Esophagus squamous epithelium (tissue), 5 donors: ENCODE data around the gene ARF6. TPM values are rescaled to one million over a fixed set of nuclear protein-coding genes. Genes with fewer than 3 reads are reported as not detected.
"Not testable (repeated sequence)": the region's sequence is repeated elsewhere in the genome, so short reads cannot be mapped to it uniquely, and the experiment has no call there.

ENCODE experiments used
- DNase-seq: peaks from one replicate; lab custom pipeline; 2025; lab: John Stamatoyannopoulos, UW
- H3K27ac ChIP-seq, 4 donors: fragments of 200-600 bp; sonication (generic); one replicate each; pipeline ENCODE4 v1.5.1; 2016 to 2019; ENCODE audit warnings: mild to moderate bottlenecking in 1 of 4
- H3K27me3 ChIP-seq, 4 donors: fragments of 200-600 bp; sonication (generic); 1 replicate in 3 of 4; 2 replicates in 1 of 4; pipeline versions ENCODE4 v1.5.1 to v1.6.0; 2017 to 2021; ENCODE audit warnings: antibody characterized with exemption in 1 of 4
- H3K36me3 ChIP-seq, 3 donors: fragments of 200-600 bp; sonication (generic); one replicate each; pipeline ENCODE4 v1.5.1; 2016 to 2019
- H3K4me1 ChIP-seq, 3 donors: fragments of 200-600 bp; sonication (generic); one replicate each; pipeline ENCODE4 v1.5.1; 2017 to 2019
- H3K4me3 ChIP-seq, 4 donors: fragments of 200-600 bp; sonication (generic); 1 replicate in 3 of 4; 2 replicates in 1 of 4; pipeline ENCODE4 v1.5.1; 2016 to 2019; ENCODE audit warnings: mild to moderate bottlenecking in 2 of 4, moderate library complexity in 1 of 4
- H3K9me3 ChIP-seq, 3 donors: fragments of 200-600 bp; sonication (generic); one replicate each; pipeline ENCODE4 v1.5.1; 2016 to 2019
- CTCF ChIP-seq, 6 experiments: fragments of 450-650 bp in 4 of 6; fragments of 200-600 bp in 2 of 6; sonication (generic) in 2 of 6; IDR thresholded peaks; one replicate each; pipeline ENCODE4 v1.5.1; 2016 to 2019; ENCODE audit warnings: antibody characterized with exemption in 6 of 6, mild to moderate bottlenecking in 4 of 6, moderate library complexity in 4 of 6
- POLR2A ChIP-seq, 4 donors: fragments of 450-650 bp; IDR thresholded peaks; one replicate each; pipeline ENCODE4 v1.6.1; 2017; ENCODE audit warnings: antibody characterized with exemption in 4 of 4, mild to moderate bottlenecking in 4 of 4, moderate library complexity in 3 of 4
- WGBS, 2 donors: methylation state at CpG; one replicate each; pipeline ENCODE4 v1.1.5; 2018; 5-methylcytosine and 5-hydroxymethylcytosine counted together
- intact Hi-C: fragments of 100-400 bp; cut with DNase I; formaldehyde crosslinking; loops from one replicate; pipeline ENCODE4 v1.15.0; 2022
- total RNA-seq, 4 donors: library from RNA; depleted of rRNA; stranded (reverse); fragments of >200 nt; gene quantifications; one replicate each; pipeline ENCODE4 v1.1.0, GENCODE V29; 2016
- donor health status: DM: yes; HTN: yes; CAD: no.

ARF6 gene
- total RNA-seq, 4 donors from 2014 or later, result 109 to 156 (median 133) TPM

DNA sequence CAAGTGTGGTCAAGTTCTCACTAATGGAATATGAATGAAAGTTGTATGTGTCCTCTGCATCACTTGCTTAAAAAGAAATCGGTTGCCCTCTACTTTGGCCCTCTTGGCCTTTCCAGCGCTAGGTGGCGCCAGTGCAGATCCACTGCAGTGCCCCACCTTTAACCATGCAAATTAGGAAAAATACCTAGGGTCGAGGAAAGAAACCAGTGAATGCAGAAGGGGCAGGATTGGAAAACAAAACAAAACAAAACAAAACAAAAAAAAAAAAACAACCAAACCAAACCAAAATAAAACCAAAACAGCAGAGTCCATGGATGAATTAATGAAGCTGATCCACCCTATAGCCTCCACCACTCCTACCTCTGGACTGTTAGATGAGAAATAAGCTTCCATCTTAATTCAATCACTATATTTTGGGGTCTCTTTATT is 27.4 kb upstream of the ARF6 start:
- WGBS, 2 donors, result 0 to 5% methylated on average over 4 of the region's 4 CpGs
- Histone ChIP-seq H3K9me3 (no peaks in the 10 kb centered on the region), H3K27ac (peak overlapping the region; percentile 75 to 99 (median 93)), H3K4me3 (no peak overlapping the region), H3K36me3 (no peaks in the 10 kb centered on the region), H3K27me3 (no peaks in the 10 kb centered on the region), H3K4me1 (peaks cover 0 to 78% (median 23%) of the 10 kb centered on the region in 3 donors)
- no peak for TF ChIP-seq POLR2A (IDR thresholded peaks at IDR 0.05)
- peak; percentile 78 to 91 (median 88) for TF ChIP-seq CTCF (IDR thresholded peaks at IDR 0.05)
- no peak for DNase-seq
- intact Hi-C loops, result no loop called here

DNA sequence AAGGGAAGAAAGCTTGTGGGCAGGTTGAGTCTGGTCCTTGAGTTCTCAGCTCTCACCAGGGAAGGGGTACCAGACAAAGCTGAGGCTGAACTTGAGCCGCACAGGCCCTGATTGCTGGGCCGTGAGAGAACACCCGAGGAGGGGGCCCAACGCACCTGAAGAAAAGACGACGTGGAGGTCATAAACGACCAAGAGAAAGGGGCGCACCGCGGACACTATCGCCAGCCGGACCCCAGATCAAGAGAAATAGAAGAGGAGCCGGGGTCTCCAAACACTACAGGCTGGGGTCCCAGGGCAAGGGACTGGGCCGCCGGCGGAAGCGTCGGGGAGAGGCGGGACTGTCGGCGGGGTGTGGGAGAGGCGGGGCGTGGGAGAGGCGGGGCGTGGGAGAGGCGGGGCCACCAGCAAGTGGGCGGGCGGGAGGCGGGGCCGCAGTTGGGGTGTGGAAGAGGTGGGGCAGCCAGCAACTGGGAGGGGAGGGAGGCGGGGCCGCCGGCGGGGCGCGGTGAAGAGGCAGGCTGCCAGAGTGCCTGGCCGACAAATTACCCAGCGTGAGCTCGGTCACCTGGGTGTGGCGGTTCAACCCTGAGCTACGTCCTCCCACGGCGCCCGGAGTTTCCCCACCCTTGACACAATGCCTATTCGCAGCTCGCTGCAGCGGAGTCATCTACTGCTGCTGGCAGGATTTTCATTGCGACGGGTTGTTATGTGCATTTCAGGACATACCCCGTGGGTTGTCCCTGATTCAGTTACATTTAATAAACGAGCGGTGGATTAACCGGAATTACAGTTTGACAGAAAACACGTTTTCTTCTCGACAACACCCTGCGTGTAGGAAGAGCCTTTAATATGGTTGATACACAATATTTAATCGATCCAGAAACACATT is 24.8 kb upstream of the ARF6 start:
- Histone ChIP-seq H3K9me3 (no peaks in the 10 kb centered on the region), H3K36me3 (no peaks in the 10 kb centered on the region), H3K27me3 (no peaks in the 10 kb centered on the region), H3K4me1 (peaks cover 0 to 62% (median 23%) of the 10 kb centered on the region in 3 donors), H3K27ac (peak overlapping the region; percentile 92 to 99 (median 94)), H3K4me3 (peak overlapping the region; percentile 28 to 71 (median 64))
- intact Hi-C loops, result no loop called here
- 1% methylated on average over 14 to 30 of the region's 57 CpGs for WGBS, 2 donors
- TF ChIP-seq POLR2A (IDR thresholded peaks at IDR 0.05), result peak in 3 of 4 donors; percentile 62 to 87 (median 76)
- TF ChIP-seq CTCF (IDR thresholded peaks at IDR 0.05), result peak in 1 of 6 experiments; percentile 7
- peak; percentile 94 for DNase-seq

DNA sequence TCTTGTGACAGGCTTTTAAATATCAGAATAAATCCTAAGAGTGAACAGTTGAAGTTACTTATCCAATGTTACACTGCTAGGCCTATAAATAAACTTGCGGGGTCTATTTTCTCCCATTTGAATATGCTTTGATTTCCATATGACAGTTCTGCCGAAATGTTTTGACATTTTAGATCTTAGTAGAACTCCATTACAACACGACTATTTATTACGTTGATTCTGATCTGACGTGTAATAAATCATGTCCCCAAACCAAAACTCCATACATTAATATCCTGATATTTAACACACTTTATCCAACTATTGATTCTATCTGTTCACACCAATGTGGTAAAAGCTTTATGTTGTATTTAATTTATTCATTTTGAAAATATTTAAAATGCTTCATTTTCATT is 24.2 kb upstream of the ARF6 start:
- no peak for DNase-seq
- no peaks in the 10 kb centered on the region for H3K27me3 ChIP-seq
- H3K9me3 ChIP-seq, result no peaks in the 10 kb centered on the region
- H3K4me1 ChIP-seq, result peaks cover 0 to 57% (median 23%) of the 10 kb centered on the region in 3 donors
- peak overlapping the region; percentile 17 to 71 (median 64) for H3K4me3 ChIP-seq
- no peaks in the 10 kb centered on the region for H3K36me3 ChIP-seq
- WGBS, 2 donors, result 21 to 26% methylated on average over 5 of the region's 5 CpGs
- intact Hi-C loops, result no loop called here
- no peak for TF ChIP-seq POLR2A (IDR thresholded peaks at IDR 0.05)
- peak overlapping the region; percentile 92 to 99 (median 94) for H3K27ac ChIP-seq

DNA sequence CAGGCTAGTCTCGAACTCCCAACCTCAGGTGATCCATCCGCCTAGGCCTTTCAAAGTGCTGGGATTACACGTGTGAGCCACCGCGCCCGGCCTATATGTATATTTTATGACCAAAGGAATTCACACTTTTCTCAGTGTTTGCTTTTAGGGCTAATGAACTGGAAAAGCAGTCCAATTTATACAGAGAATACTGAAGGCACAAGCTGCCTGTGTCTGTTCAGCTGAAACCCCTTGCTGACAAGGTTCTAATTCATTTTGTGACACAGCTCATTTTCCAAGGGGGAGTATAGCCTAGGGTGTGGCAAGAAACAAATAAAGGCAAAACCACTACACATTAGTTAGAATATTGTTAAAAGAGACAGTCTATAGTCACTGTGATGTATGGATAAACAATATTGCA is 22.0 kb upstream of the ARF6 start:
- intact Hi-C loops, result loop anchor here (10.0 kb wide), 2 partner anchors 94 to 124 kb away; no protein-coding TSS in a partner anchor
- DNase-seq, result no peak
- H3K4me3 ChIP-seq, result no peak overlapping the region
- no peaks in the 10 kb centered on the region for H3K9me3 ChIP-seq
- no peaks in the 10 kb centered on the region for H3K36me3 ChIP-seq
- WGBS, 2 donors, result 100% methylated on average over 6 of the region's 6 CpGs; no CpG with 5 or more reads in 1 of the 2 donors
- H3K27me3 ChIP-seq, result no peaks in the 10 kb centered on the region
- no peak overlapping the region for H3K27ac ChIP-seq
- H3K4me1 ChIP-seq, result peaks cover 0 to 35% (median 8%) of the 10 kb centered on the region in 3 donors
- TF ChIP-seq POLR2A (IDR thresholded peaks at IDR 0.05) (no peak), CTCF (IDR thresholded peaks at IDR 0.05) (no peak)

DNA sequence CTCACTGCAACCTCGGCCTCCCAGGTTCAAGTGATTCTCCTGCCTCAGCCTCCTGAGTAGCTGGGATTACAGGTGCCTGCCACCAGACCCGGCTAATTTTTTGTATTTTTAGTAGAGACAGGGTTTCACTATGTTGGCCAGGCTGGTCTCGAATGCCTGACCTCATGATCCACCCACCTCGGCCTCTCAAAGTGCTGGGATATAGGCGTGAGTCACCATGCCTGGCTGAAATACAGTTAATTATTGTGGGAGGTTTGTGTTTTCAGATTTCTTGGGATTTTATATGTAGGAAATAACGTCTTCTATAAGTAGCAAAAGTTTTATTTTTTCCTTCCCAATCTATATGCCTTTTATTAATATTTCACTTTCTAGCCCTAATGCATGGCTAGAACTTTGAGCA is 19.3 kb upstream of the ARF6 start:
- WGBS, 2 donors, result 68 to 75% methylated on average over 6 of the region's 6 CpGs
- DNase-seq, H3K27ac ChIP-seq, H3K36me3 ChIP-seq, H3K9me3 ChIP-seq, H3K4me3 ChIP-seq, H3K27me3 ChIP-seq: not testable (repeated sequence)
- intact Hi-C loops, result loop anchor here (10.0 kb wide), 2 partner anchors 91 to 121 kb away; no protein-coding TSS in a partner anchor
- H3K4me1 ChIP-seq, result peaks cover 0 to 15% (median 2%) of the 10 kb centered on the region in 3 donors
